Measurements from ENCODE around the gene CHD8. TPM values are rescaled to one million over a fixed set of nuclear protein-coding genes. Genes with fewer than 3 reads are reported as not detected.
"Not testable (repeated sequence)": the region's sequence is repeated elsewhere in the genome, so short reads cannot be mapped to it uniquely, and the experiment has no call there.

Gene CHD8
- total and polyA plus RNA-seq, 10 of the 15 experiments (the other 5 are each of a cell fraction or from before 2014, with no cell fraction given) = 20.2 to 79.5 (median 35.5) TPM

DNA sequence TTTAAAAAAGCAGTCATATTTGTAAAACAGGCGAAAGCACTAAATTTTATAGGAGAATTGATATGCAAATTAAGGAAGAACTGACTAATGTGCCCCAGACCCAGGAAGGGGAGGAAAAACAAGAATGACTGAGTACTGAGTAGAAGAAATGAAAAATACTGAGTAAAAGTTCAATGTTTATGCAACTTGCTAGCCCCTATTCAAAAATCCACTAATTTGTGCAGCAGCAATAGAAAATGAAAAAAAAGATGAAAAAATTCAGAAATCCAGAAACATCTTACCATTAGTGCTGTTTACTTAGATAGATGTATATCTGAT, 6.1 kb downstream of the CHD8 start:
- no peaks in the 10 kb centered on the region for H4K20me1 ChIP-seq (ENCODE audit: control insufficient read depth, insufficient read depth)
- peak overlapping the region; percentile 41; the same call in 1 of the 2 replicates for H3K4me3 ChIP-seq
- in situ Hi-C loops (cut with MboI) (no loop called here), intact Hi-C loops (cut with micrococcal nuclease; ENCODE audit: unreplicated experiment) (no loop called here)
- no peaks in the 10 kb centered on the region for H3K9me3 ChIP-seq (replicated peaks; ENCODE audit: control insufficient read depth, insufficient read depth, low read length)
- no peak overlapping the region for H3K9ac ChIP-seq (ENCODE audit: control insufficient read depth, insufficient read depth, low read length)
- whole genome bisulfite sequencing (ENCODE audit: insufficient coverage, insufficient replicate concordance, low lambda C conversion rate, missing lambda C conversion rate) = 0% methylated on average over 1 of the region's 1 CpG
- FAIRE-seq = no peak
- ChIA-PET POLR2A (interaction anchor here (0.6 to 7.3 kb wide), 3 partner anchors 12 to 1289 kb away, joined by 4 to 82 read pairs (median 18); no protein-coding TSS in a partner anchor), SMC1A (ENCODE audit: uncharacterized antibody, unreplicated experiment) (interaction anchor here (1.1 to 2.9 kb wide), 4 partner anchors 13 to 77 kb away, joined by 3 to 22 read pairs (median 4); partner anchors contain the start of genes RAB2B, SALL2 and TOX4), RAD21 (ENCODE audit: unreplicated experiment) (interaction anchor here (3.0 kb wide), 1 partner anchor 13 kb away, joined by 11 read pairs; no protein-coding TSS in a partner anchor), CTCF (interaction anchor here (0.6 to 1.3 kb wide), 5 partner anchors 8 to 106 kb away, joined by 3 to 6 read pairs (median 4); no protein-coding TSS in a partner anchor)
- H3K4me2 ChIP-seq (ENCODE audit: control insufficient read depth, insufficient read depth) = peak overlapping the region; percentile 85
- H2AFZ ChIP-seq (ENCODE audit: control insufficient read depth, low read depth, low read length) = no peak overlapping the region
- H3K27ac ChIP-seq (ENCODE audit: control insufficient read depth, insufficient read depth) = peak overlapping the region; percentile 62; the same call in 1 of the 2 replicates
- H3K4me1 ChIP-seq (ENCODE audit: control insufficient read depth, insufficient read depth, low read length) = peaks cover 12% of the 10 kb centered on the region
- H3K36me3 ChIP-seq (ENCODE audit: control insufficient read depth in 2 of 2, insufficient read depth in 2 of 2, low read length in 1 of 2) = peaks cover 0 to 1% of the 10 kb centered on the region in 2 experiments; a peak in 2 of 4 replicates
- TF ChIP-seq JUND (IDR thresholded peaks at IDR 0.05; ENCODE audit: low read depth, low read length) (no peak), CHD4 (IDR thresholded peaks at IDR 0.05) (no peak), POU2F2 (IDR thresholded peaks at IDR 0.05; ENCODE audit: borderline replicate concordance, low read depth, low read length) (no peak), SMARCA5 (IDR thresholded peaks at IDR 0.05) (no peak), SIX5 (IDR thresholded peaks at IDR 0.05; ENCODE audit: low read depth, low read length, severe bottlenecking) (no peak), CHD1 (IDR thresholded peaks at IDR 0.05; ENCODE audit: low read depth, low read length) (no peak), BMI1 (IDR thresholded peaks at IDR 0.05; ENCODE audit: borderline replicate concordance) (no peak), POLR2AphosphoS2 (IDR thresholded peaks at IDR 0.05; ENCODE audit: low read depth, low read length) (no peak), KDM1A (IDR thresholded peaks at IDR 0.05; ENCODE audit: borderline replicate concordance) (no peak), SUZ12 (IDR thresholded peaks at IDR 0.05; ENCODE audit: unreplicated experiment) (no peak), TARDBP (IDR thresholded peaks at IDR 0.05; ENCODE audit: borderline replicate concordance) (no peak), POLR2AphosphoS5 (IDR thresholded peaks at IDR 0.05; ENCODE audit: low read length) (no peak), PML (IDR thresholded peaks at IDR 0.05; ENCODE audit: low read length) (no peak)
- no peak; the same call in 2 of the 3 replicates for ATAC-seq
- peaks cover 85% of the 10 kb centered on the region for H3K79me2 ChIP-seq (ENCODE audit: control insufficient read depth, insufficient read depth, low read length)
- BruUV-seq (replicated peaks) = no TSS peak
- no peaks in the 10 kb centered on the region for H3K27me3 ChIP-seq (replicated peaks in 1 of 2; ENCODE audit: control insufficient read depth in 2 of 2, insufficient read depth in 2 of 2, low read length in 1 of 2)
- no peak for DNase-seq (ENCODE audit: low read depth, low spot score)

DNA sequence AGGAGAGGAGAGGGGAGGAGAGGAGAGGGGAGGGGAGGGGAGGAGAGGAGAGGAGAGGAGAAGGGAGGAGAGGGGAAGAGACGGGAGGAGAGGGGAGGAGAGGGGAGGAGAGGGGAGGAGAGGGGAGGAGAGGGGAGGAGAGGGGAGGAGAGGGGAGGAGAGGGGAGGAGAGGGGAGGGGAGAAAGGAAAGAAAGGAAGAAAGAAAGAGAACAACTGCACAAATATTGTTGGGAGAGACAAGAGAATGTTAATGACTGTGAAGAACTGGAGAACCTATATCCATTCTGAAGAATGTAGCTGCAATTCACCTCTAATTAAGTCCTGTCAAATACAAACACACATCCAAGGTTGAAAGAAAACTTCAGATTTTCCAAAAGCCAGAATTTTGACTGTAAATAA, 13.3 kb downstream of the CHD8 start:
- H4K20me1 ChIP-seq (ENCODE audit: control insufficient read depth, insufficient read depth); ATAC-seq; H3K36me3 ChIP-seq (ENCODE audit: control insufficient read depth in 2 of 2, insufficient read depth in 2 of 2, low read length in 1 of 2); POLR2A ChIA-PET; intact Hi-C loops (cut with micrococcal nuclease; ENCODE audit: unreplicated experiment); H3K27me3 ChIP-seq (replicated peaks in 1 of 2; ENCODE audit: control insufficient read depth in 2 of 2, insufficient read depth in 2 of 2, low read length in 1 of 2); BruUV-seq (replicated peaks); RAD21 ChIA-PET (ENCODE audit: unreplicated experiment); H2AFZ ChIP-seq (ENCODE audit: control insufficient read depth, low read depth, low read length); H3K9ac ChIP-seq (ENCODE audit: control insufficient read depth, insufficient read depth, low read length); FAIRE-seq; DNase-seq (ENCODE audit: low read depth, low spot score); H3K4me2 ChIP-seq (ENCODE audit: control insufficient read depth, insufficient read depth); H3K27ac ChIP-seq (ENCODE audit: control insufficient read depth, insufficient read depth); H3K4me1 ChIP-seq (ENCODE audit: control insufficient read depth, insufficient read depth, low read length); SMC1A ChIA-PET (ENCODE audit: uncharacterized antibody, unreplicated experiment); in situ Hi-C loops (cut with MboI); H3K9me3 ChIP-seq (replicated peaks; ENCODE audit: control insufficient read depth, insufficient read depth, low read length); H3K4me3 ChIP-seq: not testable (repeated sequence)
- WGBS (ENCODE audit: insufficient coverage, insufficient replicate concordance, low lambda C conversion rate, missing lambda C conversion rate) = no CpG with 5 or more reads among the region's 1 CpG
- H3K79me2 ChIP-seq (ENCODE audit: control insufficient read depth, insufficient read depth, low read length) = peaks cover 53% of the 10 kb centered on the region
- CTCF ChIA-PET = interaction anchor here (1.1 kb wide), 1 partner anchor 13 kb away, joined by 4 read pairs; the partner anchor contains the start of gene CHD8

Measured in GM12878 (cell line).